Lung (tissue), 12 donors: ENCODE results near the gene PLXNA2. TPM values are rescaled to one million over a fixed set of nuclear protein-coding genes. Genes with fewer than 3 reads are reported as not detected.

Experiments used
- ATAC-seq: fragments of 200-7000 bp; cut with Tn5 transposase; one replicate; pipeline ENCODE4 v1.9.1; 2020; ENCODE audit warnings: moderate number of reproducible peaks; ENCODE audit not compliant: insufficient read depth, low FRiP score
- DNase-seq, 3 donors: peaks; one replicate each; pipeline ENCODE4 v3.0.0-alpha.2; 2013 to 2017
- H3K27ac ChIP-seq, 2 donors: one replicate each; pipeline ENCODE4 v1.5.1; 2013; ENCODE audit warnings: mild to moderate bottlenecking in 2 of 2, moderate library complexity in 2 of 2, control low read depth in 1 of 2, inconsistent platforms in 1 of 2, low read depth in 1 of 2, low read length in 1 of 2
- H3K27me3 ChIP-seq, 3 donors: one replicate each; pipeline ENCODE4 v1.5.1; 2013; ENCODE audit warnings: low read length in 2 of 3; ENCODE audit not compliant: control insufficient read depth in 3 of 3, insufficient read depth in 3 of 3
- H3K36me3 ChIP-seq, 4 donors: one replicate each; pipeline ENCODE4 v1.5.1; 2013; ENCODE audit warnings: low read length in 4 of 4, mild to moderate bottlenecking in 1 of 4, moderate library complexity in 1 of 4; ENCODE audit not compliant: control insufficient read depth in 4 of 4, insufficient read depth in 4 of 4
- H3K4me1 ChIP-seq, 5 donors: one replicate each; pipeline ENCODE4 v1.5.1; 2013; ENCODE audit warnings: low read length in 5 of 5, mild to moderate bottlenecking in 2 of 5, moderate library complexity in 1 of 5; ENCODE audit not compliant: control insufficient read depth in 5 of 5, insufficient read depth in 5 of 5
- H3K4me3 ChIP-seq: one replicate; pipeline ENCODE4 v1.5.1; 2013; ENCODE audit warnings: mild to moderate bottlenecking, control low read depth, moderate library complexity
- H3K9ac ChIP-seq, 2 donors: one replicate each; pipeline ENCODE4 v1.5.1; 2013; ENCODE audit warnings: low read length in 2 of 2, control low read depth in 1 of 2; ENCODE audit not compliant: insufficient read depth in 1 of 2
- H3K9me3 ChIP-seq, 4 donors: one replicate each; pipeline ENCODE4 v1.5.1; 2013; ENCODE audit warnings: low read length in 3 of 4, mild to moderate bottlenecking in 1 of 4, moderate library complexity in 1 of 4; ENCODE audit not compliant: control insufficient read depth in 4 of 4, insufficient read depth in 3 of 4
- WGBS, 2 donors: extraction: QIAGEN DNeasy Blood & Tissue Kit; methylation state at CpG; one replicate each; pipeline ENCODE4 v1.1.7; 2013; 5-methylcytosine and 5-hydroxymethylcytosine counted together
- polyA plus RNA-seq, 2 donors: library from polyadenylated mRNA; stranded (reverse); fragments of 200-250 nt; gene quantifications; one replicate each; pipeline ENCODE4 v1.2.1, GENCODE V29; 2013
- total RNA-seq, 2 donors: library from RNA; depleted of rRNA in 1 of 2; stranded (reverse); fragments of >200 nt in 1 of 2; gene quantifications; one replicate each; pipeline ENCODE4 v1.2.1, GENCODE V29; 2014 to 2021
- TF ChIP-seq, protein P1 (sequence below): IDR thresholded peaks from 2 replicates; pipeline ENCODE4 v1.5.1; 2012; ENCODE audit warnings: mild to moderate bottlenecking; ENCODE audit errors: control extremely low read depth, extremely low read depth
- donor health status: control.
- donor health status: control.
- donor health status: Bipolar disorder and iron deficiency.
- donor health status: healthy.
- donor health status: DM: yes; HTN: yes; CAD: no.

The PLXNA2 gene
- total and polyA plus RNA-seq, 4 donors, result 13.2 to 118 (median 32.6) TPM

DNA sequence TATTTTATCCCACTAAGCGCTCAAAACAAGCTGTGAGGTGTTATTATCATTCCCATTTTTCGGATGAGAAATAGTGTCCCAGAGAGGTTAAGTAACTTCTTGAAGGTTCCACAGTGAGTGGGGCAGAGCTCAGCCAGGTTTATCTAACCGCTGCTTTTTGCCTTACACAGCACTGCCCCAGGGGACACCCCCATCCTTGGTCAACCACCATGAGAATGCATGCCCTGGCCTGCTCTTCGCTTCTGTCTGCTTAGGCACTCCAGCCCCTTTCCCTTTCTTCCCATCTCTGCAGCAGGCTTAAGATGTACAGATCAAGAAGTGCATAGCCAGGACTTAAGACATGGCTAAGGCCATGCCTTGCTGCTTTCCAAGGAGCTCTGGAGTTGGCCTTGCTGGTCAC lies 174.3 kb downstream of the PLXNA2 start:
- H3K27ac ChIP-seq, result no peak overlapping the region

DNA sequence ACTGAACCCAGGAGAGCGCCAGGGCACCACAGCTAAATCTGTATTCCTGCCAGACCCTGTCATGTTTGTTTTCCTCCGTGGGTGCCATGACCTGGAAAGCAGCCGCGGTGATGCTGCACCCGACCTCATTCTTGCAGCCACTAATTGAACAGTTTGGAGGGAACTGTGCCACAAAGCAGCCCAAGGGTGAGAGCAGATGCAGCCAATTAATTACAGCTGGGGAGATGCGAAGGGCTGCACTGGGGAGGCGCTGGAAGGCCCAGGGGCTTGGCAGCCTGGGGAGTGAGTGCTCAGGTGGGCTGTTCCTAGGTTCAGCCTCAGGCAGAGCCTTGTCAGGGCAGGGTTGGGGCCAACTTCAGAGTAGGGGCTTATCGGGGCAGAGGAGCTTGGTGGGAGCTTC lies 174.9 kb downstream of the PLXNA2 start:
- Histone ChIP-seq H3K4me3 (no peak overlapping the region), H3K36me3 (peaks cover 0 to 34% (median 13%) of the 10 kb centered on the region in 4 donors), H3K9ac (no peak overlapping the region), H3K27me3 (no peaks in the 10 kb centered on the region), H3K9me3 (no peaks in the 10 kb centered on the region), H3K27ac (no peak overlapping the region), H3K4me1 (no peaks in the 10 kb centered on the region)
- TF ChIP-seq, protein P1, sequence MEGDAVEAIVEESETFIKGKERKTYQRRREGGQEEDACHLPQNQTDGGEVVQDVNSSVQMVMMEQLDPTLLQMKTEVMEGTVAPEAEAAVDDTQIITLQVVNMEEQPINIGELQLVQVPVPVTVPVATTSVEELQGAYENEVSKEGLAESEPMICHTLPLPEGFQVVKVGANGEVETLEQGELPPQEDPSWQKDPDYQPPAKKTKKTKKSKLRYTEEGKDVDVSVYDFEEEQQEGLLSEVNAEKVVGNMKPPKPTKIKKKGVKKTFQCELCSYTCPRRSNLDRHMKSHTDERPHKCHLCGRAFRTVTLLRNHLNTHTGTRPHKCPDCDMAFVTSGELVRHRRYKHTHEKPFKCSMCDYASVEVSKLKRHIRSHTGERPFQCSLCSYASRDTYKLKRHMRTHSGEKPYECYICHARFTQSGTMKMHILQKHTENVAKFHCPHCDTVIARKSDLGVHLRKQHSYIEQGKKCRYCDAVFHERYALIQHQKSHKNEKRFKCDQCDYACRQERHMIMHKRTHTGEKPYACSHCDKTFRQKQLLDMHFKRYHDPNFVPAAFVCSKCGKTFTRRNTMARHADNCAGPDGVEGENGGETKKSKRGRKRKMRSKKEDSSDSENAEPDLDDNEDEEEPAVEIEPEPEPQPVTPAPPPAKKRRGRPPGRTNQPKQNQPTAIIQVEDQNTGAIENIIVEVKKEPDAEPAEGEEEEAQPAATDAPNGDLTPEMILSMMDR, result no peak
- ATAC-seq (no peak), DNase-seq (no peak)
- 90 to 92% methylated on average over 8 of the region's 8 CpGs for WGBS, 2 donors

More for the DNA sequence above, 174.3 kb downstream of the PLXNA2 start:
- peaks cover 0 to 33% (median 15%) of the 10 kb centered on the region in 4 donors for H3K36me3 ChIP-seq
- ATAC-seq (no peak), DNase-seq (no peak)
- TF ChIP-seq, protein P1, result no peak
- WGBS, 2 donors, result 97% methylated on average over 4 of the region's 4 CpGs
- no peak overlapping the region for H3K9ac ChIP-seq
- H3K9me3 ChIP-seq, result no peaks in the 10 kb centered on the region
- H3K27me3 ChIP-seq, result no peaks in the 10 kb centered on the region
- no peaks in the 10 kb centered on the region for H3K4me1 ChIP-seq
- no peak overlapping the region for H3K4me3 ChIP-seq

DNA sequence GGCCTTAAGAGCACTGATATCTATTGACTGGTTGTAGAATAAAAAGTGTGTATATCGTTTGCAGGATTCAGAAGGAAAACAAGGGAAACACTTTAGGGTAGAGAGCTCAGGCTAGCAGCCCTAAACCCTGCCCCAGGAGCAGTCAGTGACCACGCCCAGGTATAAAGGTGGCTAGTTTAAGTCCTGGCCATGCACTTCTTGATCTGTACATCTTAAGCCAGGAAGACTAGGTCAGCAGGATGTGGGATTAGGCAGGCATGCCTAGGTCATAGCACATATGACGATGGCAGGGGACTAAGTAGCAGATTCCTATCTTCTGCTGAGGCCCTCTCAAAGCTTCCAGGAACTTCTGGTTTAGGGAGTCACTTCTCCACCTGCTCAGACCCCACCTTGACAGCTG lies 175.3 kb downstream of the PLXNA2 start:
- H3K36me3 ChIP-seq, result peaks cover 0 to 31% (median 12%) of the 10 kb centered on the region in 4 donors
- DNase-seq (no peak), ATAC-seq (no peak)
- TF ChIP-seq, protein P1, result no peak
- H3K9ac ChIP-seq, result no peak overlapping the region
- no peaks in the 10 kb centered on the region for H3K27me3 ChIP-seq
- H3K27ac ChIP-seq, result no peak overlapping the region
- WGBS, 2 donors, result 84 to 88% methylated on average over 3 of the region's 3 CpGs
- H3K4me3 ChIP-seq, result no peak overlapping the region
- no peaks in the 10 kb centered on the region for H3K4me1 ChIP-seq
- no peaks in the 10 kb centered on the region for H3K9me3 ChIP-seq

DNA sequence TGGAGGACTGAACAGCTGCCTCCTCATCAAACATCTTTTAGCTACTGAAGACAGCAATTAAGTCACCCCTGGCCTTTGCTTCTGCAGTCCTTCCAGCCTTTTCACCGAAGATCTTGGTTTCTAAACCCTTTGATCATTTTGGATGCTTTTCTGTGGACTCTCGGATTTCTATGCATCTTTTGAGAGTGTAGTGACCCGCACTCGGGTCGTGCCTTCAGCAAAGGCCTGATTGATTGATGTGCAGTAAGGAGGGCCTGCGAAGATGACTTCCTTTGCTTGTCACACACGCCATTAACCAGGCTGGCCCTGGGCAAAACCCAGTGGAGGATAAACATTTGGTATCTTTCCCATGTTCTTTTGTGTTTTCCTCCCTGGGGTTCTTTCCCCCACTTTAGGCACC lies 175.8 kb downstream of the PLXNA2 start:
- WGBS, 2 donors, result 85 to 87% methylated on average over 7 of the region's 7 CpGs
- no peak for DNase-seq
- TF ChIP-seq, protein P1, result no peak
- ATAC-seq, result no peak
- H3K27me3 ChIP-seq, result no peaks in the 10 kb centered on the region
- H3K27ac ChIP-seq, result no peak overlapping the region
- H3K4me1 ChIP-seq, result no peaks in the 10 kb centered on the region
- H3K4me3 ChIP-seq, result no peak overlapping the region
- H3K9ac ChIP-seq, result no peak overlapping the region
- peaks cover 0 to 30% (median 11%) of the 10 kb centered on the region in 4 donors for H3K36me3 ChIP-seq
- no peaks in the 10 kb centered on the region for H3K9me3 ChIP-seq
